ENCODE results near the gene SHISA6. TPM values are rescaled to one million over a fixed set of nuclear protein-coding genes. Genes with fewer than 3 reads are reported as not detected.

SHISA6 gene
- polyA plus RNA-seq, 1 donor (not counting 4 experiments of a cell fraction or from before 2014, with no cell fraction given), result 2.2 TPM

- H2AFZ ChIP-seq (ENCODE audit: control insufficient read depth, low read length), result no peak overlapping the region
- dilution Hi-C loops (cut with MboI; ENCODE audit: extremely low pct_ligation_motif_present, low sequenced_read_pairs), result no loop called here
- H3K9me3 ChIP-seq (ENCODE audit: control insufficient read depth, low read depth, low read length), result no peaks in the 10 kb centered on the region
- TF ChIP-seq CTCF (optimal IDR thresholded peaks at IDR 0.05 in 1 of 3, IDR thresholded peaks at IDR 0.05 in 1 of 3, conservative IDR thresholded peaks at IDR 0.05 in 1 of 3; ENCODE audit: extremely low read depth in 1 of 3, insufficient read depth in 2 of 3, low read length in 3 of 3) (no peak), EZH2 (IDR thresholded peaks at IDR 0.05; ENCODE audit: low read length) (no peak)
- no peak overlapping the region for H3K27ac ChIP-seq (ENCODE audit: control insufficient read depth, insufficient read depth, low read length)
- no peaks in the 10 kb centered on the region for H3K9me1 ChIP-seq (ENCODE audit: control insufficient read depth, extremely low read depth, insufficient read depth, low read length)
- no peaks in the 10 kb centered on the region for H3K36me3 ChIP-seq (ENCODE audit: control insufficient read depth in 2 of 2, extremely low read depth in 1 of 2, insufficient read depth in 2 of 2, low read length in 2 of 2)
- H4K20me1 ChIP-seq (ENCODE audit: control insufficient read depth, extremely low read depth, insufficient read depth, low read length), result no peaks in the 10 kb centered on the region
- H3K4me1 ChIP-seq (ENCODE audit: control insufficient read depth, extremely low read depth, insufficient read depth, low read length), result no peaks in the 10 kb centered on the region
- no peaks in the 10 kb centered on the region for H3K27me3 ChIP-seq (ENCODE audit: control insufficient read depth, extremely low read depth, insufficient read depth, low read length)
- no peak overlapping the region for H3K4me3 ChIP-seq (ENCODE audit: control insufficient read depth in 2 of 3, extremely low read depth in 1 of 3, insufficient read depth in 2 of 3, low read depth in 1 of 3, low read length in 3 of 3)
- DNase-seq (ENCODE audit: low read depth, low spot score) (no peak), FAIRE-seq (no peak)
- no peaks in the 10 kb centered on the region for H3K79me2 ChIP-seq (ENCODE audit: control insufficient read depth, insufficient read depth, low read length)
- no peak overlapping the region for H3K4me2 ChIP-seq (ENCODE audit: control insufficient read depth, extremely low read depth, insufficient read depth, low read depth, low read length)
- H3K9ac ChIP-seq (ENCODE audit: control insufficient read depth, extremely low read depth, insufficient read depth, low read length), result no peak overlapping the region
Observed at GRCh38 chr17:11216976-11217375, 24.0 kb upstream of the SHISA6 start.

- Histone ChIP-seq H3K4me2 (ENCODE audit: control insufficient read depth, extremely low read depth, insufficient read depth, low read depth, low read length) (no peak overlapping the region), H3K79me2 (ENCODE audit: control insufficient read depth, insufficient read depth, low read length) (no peaks in the 10 kb centered on the region), H3K9me1 (ENCODE audit: control insufficient read depth, extremely low read depth, insufficient read depth, low read length) (no peaks in the 10 kb centered on the region), H2AFZ (ENCODE audit: control insufficient read depth, low read length) (no peak overlapping the region), H3K27ac (ENCODE audit: control insufficient read depth, insufficient read depth, low read length) (no peak overlapping the region), H3K9me3 (ENCODE audit: control insufficient read depth, low read depth, low read length) (no peaks in the 10 kb centered on the region), H3K27me3 (ENCODE audit: control insufficient read depth, extremely low read depth, insufficient read depth, low read length) (no peaks in the 10 kb centered on the region), H3K4me3 (ENCODE audit: control insufficient read depth in 2 of 3, extremely low read depth in 1 of 3, insufficient read depth in 2 of 3, low read depth in 1 of 3, low read length in 3 of 3) (no peak overlapping the region), H3K4me1 (ENCODE audit: control insufficient read depth, extremely low read depth, insufficient read depth, low read length) (no peaks in the 10 kb centered on the region), H4K20me1 (ENCODE audit: control insufficient read depth, extremely low read depth, insufficient read depth, low read length) (no peaks in the 10 kb centered on the region), H3K9ac (ENCODE audit: control insufficient read depth, extremely low read depth, insufficient read depth, low read length) (no peak overlapping the region), H3K36me3 (ENCODE audit: control insufficient read depth in 2 of 2, extremely low read depth in 1 of 2, insufficient read depth in 2 of 2, low read length in 2 of 2) (no peaks in the 10 kb centered on the region)
- TF ChIP-seq CTCF (optimal IDR thresholded peaks at IDR 0.05 in 1 of 3, IDR thresholded peaks at IDR 0.05 in 1 of 3, conservative IDR thresholded peaks at IDR 0.05 in 1 of 3; ENCODE audit: extremely low read depth in 1 of 3, insufficient read depth in 2 of 3, low read length in 3 of 3) (no peak), EZH2 (IDR thresholded peaks at IDR 0.05; ENCODE audit: low read length) (no peak)
- no peak for FAIRE-seq
- DNase-seq (ENCODE audit: low read depth, low spot score), result no peak
- dilution Hi-C loops (cut with MboI; ENCODE audit: extremely low pct_ligation_motif_present, low sequenced_read_pairs), result no loop called here
Observed at GRCh38 chr17:11221196-11221595, 19.8 kb upstream of the SHISA6 start.
